HCT116 (cell line): ENCODE data around the gene UNC79. TPM values are rescaled to one million over a fixed set of nuclear protein-coding genes. Genes with fewer than 3 reads are reported as not detected.
"Not testable (repeated sequence)": the region's sequence is repeated elsewhere in the genome, so short reads cannot be mapped to it uniquely, and the experiment has no call there.

ENCODE experiments used
- ATAC-seq: fragments of 200-7000 bp; cut with Tn5 transposase; 2 replicates; pipeline ENCODE4 v1.9.1; 2020; ENCODE audit warnings: mild to moderate bottlenecking, moderate library complexity
- BruUV-seq: library from RNA; stranded (reverse); fragments of 400-500 nt; replicated peaks from 2 replicates; lab custom pipeline; 2021; lab: Mats Ljungman, UMichigan
- CTCF ChIA-PET: fragments of 300-600 bp; sonication (Branson Sonifier 250); formaldehyde crosslinking; loops from one replicate; lab custom pipeline; 2021; ENCODE audit warnings: antibody characterized with exemption; lab: Charles Lee
- POLR2A ChIA-PET: fragments of 300-600, 350-600 bp; sonication (Branson Sonifier 250); formaldehyde crosslinking; loops from one replicate; lab custom pipeline; 2021; ENCODE audit warnings: antibody characterized with exemption; lab: Charles Lee
- RAD21 ChIA-PET, 2 experiments: fragments of 300-600 bp; sonication (Branson Sonifier 250); formaldehyde crosslinking; loops; one replicate each; lab custom pipeline; 2023; ENCODE audit warnings: low total read pairs in 2 of 2; ENCODE audit not compliant: uncharacterized antibody in 2 of 2, unreplicated experiment in 2 of 2, low non-redundant PET in 1 of 2; lab: Charles Lee
- DNase-seq: peaks from one replicate; pipeline ENCODE4 v3.0.0-alpha.2; 2010; ENCODE audit warnings: low read depth, low spot score
- H2AFZ ChIP-seq: fragments of 200-600 bp; shearing (Covaris generic), sonication (generic); 2 replicates; pipeline ENCODE4 v1.6.1; 2017; ENCODE audit warnings: low read depth, mixed run types, mixed read lengths, antibody characterized with exemption, low read length; ENCODE audit not compliant: poor library complexity, severe bottlenecking
- H3K27ac ChIP-seq: 2 replicates; pipeline ENCODE4 v1.5.1; 2012; ENCODE audit warnings: low read depth, low read length
- H3K27me3 ChIP-seq: fragments of 200-600 bp; sonication (generic); 2 replicates; pipeline ENCODE4 v1.6.1; 2016; ENCODE audit warnings: mixed run types, low read length, mixed read lengths; ENCODE audit not compliant: insufficient read depth
- H3K36me3 ChIP-seq, 2 experiments: fragments of 200-500 bp in 1 of 2; fragments of 200-600 bp in 1 of 2; sonication (Bioruptor generic) in 1 of 2; sonication (generic) in 1 of 2; 2 replicates each; pipeline versions ENCODE4 v1.5.1 to v1.6.1; 2014 to 2016; ENCODE audit warnings: low read length in 2 of 2, inconsistent platforms in 1 of 2, mixed read lengths in 1 of 2, mixed run types in 1 of 2; ENCODE audit not compliant: insufficient read depth in 2 of 2, control insufficient read depth in 1 of 2
- H3K4me1 ChIP-seq, 2 experiments: fragments of 200-600 bp in 1 of 2; sonication (generic) in 1 of 2; 2 replicates each; pipeline versions ENCODE4 v1.5.1 to v1.6.1; 2012 to 2017; ENCODE audit warnings: low read length in 2 of 2, inconsistent platforms in 1 of 2, mild to moderate bottlenecking in 1 of 2, mixed read lengths in 1 of 2, mixed run types in 1 of 2, moderate library complexity in 1 of 2; ENCODE audit not compliant: insufficient read depth in 2 of 2, control insufficient read depth in 1 of 2
- H3K4me2 ChIP-seq: fragments of 200-600 bp; sonication (generic); 2 replicates; pipeline ENCODE4 v1.6.1; 2017; ENCODE audit warnings: mixed run types, low read length, mixed read lengths
- H3K4me3 ChIP-seq, 2 experiments: fragments of 200-600 bp in 1 of 2; sonication (generic) in 1 of 2; replicated peaks in 1 of 2; 2 replicates each; pipeline ENCODE4 v1.5.1; 2011 to 2016; ENCODE audit warnings: low read length in 2 of 2, control low read depth in 1 of 2, low read depth in 1 of 2, mild to moderate bottlenecking in 1 of 2, mixed read lengths in 1 of 2, mixed run types in 1 of 2
- H3K79me2 ChIP-seq: fragments of 200-600 bp; sonication (generic); 2 replicates; pipeline ENCODE4 v1.6.1; 2017; ENCODE audit warnings: mild to moderate bottlenecking, mixed run types, low read length, moderate library complexity, mixed read lengths; ENCODE audit not compliant: insufficient read depth
- H3K9ac ChIP-seq: fragments of 200-600 bp; sonication (generic); 2 replicates; pipeline ENCODE4 v1.6.1; 2016; ENCODE audit warnings: low read length, mixed read lengths
- H3K9me2 ChIP-seq: fragments of 200-600 bp; sonication (generic), shearing (Covaris generic); 2 replicates; pipeline ENCODE4 v1.6.1; 2017; ENCODE audit warnings: mixed run types, mild to moderate bottlenecking, moderate library complexity; ENCODE audit not compliant: insufficient read depth
- H3K9me3 ChIP-seq, 2 experiments: fragments of 200-500 bp in 1 of 2; fragments of 200-600 bp in 1 of 2; sonication (Bioruptor generic) in 1 of 2; sonication (generic) in 1 of 2; 2 replicates each; pipeline ENCODE4 v1.6.1; 2014 to 2017; ENCODE audit warnings: low read length in 2 of 2, mixed read lengths in 2 of 2, inconsistent platforms in 1 of 2, low read depth in 1 of 2, mild to moderate bottlenecking in 1 of 2, mixed run types in 1 of 2, moderate library complexity in 1 of 2; ENCODE audit not compliant: control insufficient read depth in 1 of 2, insufficient read depth in 1 of 2
- H4K20me1 ChIP-seq: fragments of 200-600 bp; sonication (generic), shearing (Covaris generic); 2 replicates; pipeline ENCODE4 v1.6.1; 2017; ENCODE audit warnings: mixed run types, mild to moderate bottlenecking, moderate library complexity; ENCODE audit not compliant: insufficient read depth
- CBX3 ChIP-seq: IDR thresholded peaks from 2 replicates; pipeline ENCODE4 v1.6.1; 2012; ENCODE audit warnings: low read depth
- FOSL1 ChIP-seq: IDR thresholded peaks from 2 replicates; pipeline ENCODE4 v1.6.1; 2012; ENCODE audit warnings: low read depth
- SP1 ChIP-seq: IDR thresholded peaks from 2 replicates; pipeline ENCODE4 v1.6.1; 2012; ENCODE audit warnings: low read depth
- intact Hi-C: fragments of 100-400 bp; cut with micrococcal nuclease; formaldehyde crosslinking; loops from 2 replicates; pipeline ENCODE4 v1.10.0; 2022
- total RNA-seq: library from RNA; stranded (reverse); gene quantifications from one replicate; pipeline ENCODE4 v1.2.1, GENCODE V29; 2021; ENCODE audit not compliant: unreplicated experiment
- TF ChIP-seq, protein P1 (sequence below), 3 experiments: fragments of 200-600 bp in 1 of 3; sonication (generic) in 1 of 3; IDR thresholded peaks in 2 of 3; conservative IDR thresholded peaks in 1 of 3; 2 replicates each; pipeline ENCODE4 v1.5.1; 2012 to 2017; ENCODE audit warnings: low read depth in 2 of 3, low read length in 2 of 3, antibody characterized with exemption in 1 of 3, borderline replicate concordance in 1 of 3, control low read depth in 1 of 3, mild to moderate bottlenecking in 1 of 3, mixed read lengths in 1 of 3, mixed run types in 1 of 3, moderate library complexity in 1 of 3; ENCODE audit not compliant: insufficient read depth in 1 of 3

The UNC79 gene
- total RNA-seq, 1 experiment from 2014 or later = 0.10 TPM

DNA sequence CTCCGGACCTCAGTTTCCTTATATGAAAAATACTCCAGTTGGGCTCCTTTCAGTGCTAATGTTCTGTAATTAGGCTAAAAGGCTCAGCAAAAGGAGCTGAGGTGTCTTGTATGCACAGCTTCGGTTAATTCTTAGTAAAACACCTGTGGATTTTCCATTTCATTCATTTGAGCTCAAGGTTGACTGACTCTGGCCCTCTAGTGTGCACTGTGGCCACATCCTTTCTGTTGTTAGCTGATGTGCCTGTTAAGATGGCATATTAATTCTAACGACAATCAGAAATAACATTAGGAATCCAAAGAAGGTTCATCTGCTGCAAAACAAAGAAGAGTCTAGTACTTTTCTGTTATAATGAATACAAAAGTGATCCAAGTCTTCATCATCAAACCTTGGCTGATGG, 45.6 kb downstream of the UNC79 start:
- POLR2A ChIA-PET = no interaction called here
- Histone ChIP-seq H3K36me3 (no peaks in the 10 kb centered on the region), H3K4me1 (no peaks in the 10 kb centered on the region), H3K4me3 (no peak overlapping the region), H3K79me2 (no peaks in the 10 kb centered on the region), H2AFZ (no peak overlapping the region), H3K9me2 (no peaks in the 10 kb centered on the region), H3K9me3 (no peaks in the 10 kb centered on the region), H3K9ac (no peak overlapping the region), H4K20me1 (no peaks in the 10 kb centered on the region), H3K27ac (no peak overlapping the region), H3K4me2 (no peak overlapping the region), H3K27me3 (peaks cover 49% of the 10 kb centered on the region)
- ATAC-seq (no peak), DNase-seq (no peak)
- BruUV-seq = no TSS peak
- CTCF ChIA-PET = no interaction called here
- RAD21 ChIA-PET = no interaction called here
- TF ChIP-seq SP1 (no peak), FOSL1 (no peak), CBX3 (no peak)
- TF ChIP-seq, protein P1, sequence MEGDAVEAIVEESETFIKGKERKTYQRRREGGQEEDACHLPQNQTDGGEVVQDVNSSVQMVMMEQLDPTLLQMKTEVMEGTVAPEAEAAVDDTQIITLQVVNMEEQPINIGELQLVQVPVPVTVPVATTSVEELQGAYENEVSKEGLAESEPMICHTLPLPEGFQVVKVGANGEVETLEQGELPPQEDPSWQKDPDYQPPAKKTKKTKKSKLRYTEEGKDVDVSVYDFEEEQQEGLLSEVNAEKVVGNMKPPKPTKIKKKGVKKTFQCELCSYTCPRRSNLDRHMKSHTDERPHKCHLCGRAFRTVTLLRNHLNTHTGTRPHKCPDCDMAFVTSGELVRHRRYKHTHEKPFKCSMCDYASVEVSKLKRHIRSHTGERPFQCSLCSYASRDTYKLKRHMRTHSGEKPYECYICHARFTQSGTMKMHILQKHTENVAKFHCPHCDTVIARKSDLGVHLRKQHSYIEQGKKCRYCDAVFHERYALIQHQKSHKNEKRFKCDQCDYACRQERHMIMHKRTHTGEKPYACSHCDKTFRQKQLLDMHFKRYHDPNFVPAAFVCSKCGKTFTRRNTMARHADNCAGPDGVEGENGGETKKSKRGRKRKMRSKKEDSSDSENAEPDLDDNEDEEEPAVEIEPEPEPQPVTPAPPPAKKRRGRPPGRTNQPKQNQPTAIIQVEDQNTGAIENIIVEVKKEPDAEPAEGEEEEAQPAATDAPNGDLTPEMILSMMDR (IDR thresholded peaks at IDR 0.05 in 2 of 3, conservative IDR thresholded peaks at IDR 0.05 in 1 of 3; ENCODE audit: borderline replicate concordance in 1 of 3, insufficient read depth in 1 of 3, low read depth in 2 of 3, low read length in 2 of 3) = no peak
- intact Hi-C loops = no loop called here

DNA sequence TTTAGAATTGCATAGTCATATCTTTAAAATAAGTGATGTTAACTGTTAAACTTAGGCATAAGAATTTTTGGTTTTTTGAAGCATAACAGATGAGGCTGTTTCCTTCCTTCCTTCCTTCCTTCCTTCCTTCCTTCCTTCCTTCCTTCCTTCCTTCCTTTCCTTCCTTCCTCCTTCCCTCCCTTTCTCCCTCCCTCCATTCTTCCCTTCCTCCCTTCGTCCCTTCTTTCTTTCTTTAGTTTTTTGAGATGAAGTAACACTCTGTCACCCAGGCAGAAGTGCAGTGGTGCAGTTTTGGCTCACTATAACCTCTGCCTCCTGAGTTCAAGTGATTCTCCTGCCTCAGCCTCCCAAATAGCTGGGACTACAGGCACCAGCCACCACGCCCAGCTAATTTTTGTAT, 48.3 kb downstream of the UNC79 start:
- POLR2A ChIA-PET, BruUV-seq, CTCF ChIA-PET, H3K79me2 ChIP-seq, H3K9ac ChIP-seq, H3K27ac ChIP-seq, DNase-seq, H3K36me3 ChIP-seq, RAD21 ChIA-PET, H3K9me3 ChIP-seq, H3K4me2 ChIP-seq, H3K4me1 ChIP-seq, H2AFZ ChIP-seq, H3K4me3 ChIP-seq, ATAC-seq, H4K20me1 ChIP-seq, intact Hi-C loops, H3K9me2 ChIP-seq: not testable (repeated sequence)
- H3K27me3 ChIP-seq = peaks cover 37% of the 10 kb centered on the region
